Endodermal cell (in vitro differentiated cells): ENCODE data around the gene SND1. TPM values are rescaled to one million over a fixed set of nuclear protein-coding genes. Genes with fewer than 3 reads are reported as not detected.

Experiments
- DNase-seq: peaks from one replicate; pipeline ENCODE4 v3.0.0-alpha.2; 2017
- H3K27ac ChIP-seq: 2 replicates; pipeline ENCODE4 v1.5.1; 2013; ENCODE audit warnings: mild to moderate bottlenecking, low read depth, low read length, moderate library complexity
- H3K27me3 ChIP-seq: 2 replicates; pipeline ENCODE4 v1.6.1; 2013; ENCODE audit warnings: mild to moderate bottlenecking, low read length, moderate library complexity; ENCODE audit not compliant: insufficient read depth, control insufficient read depth, poor library complexity, severe bottlenecking
- H3K36me3 ChIP-seq: 2 replicates; pipeline ENCODE4 v1.7.0; 2013; ENCODE audit warnings: mild to moderate bottlenecking, low read length, moderate library complexity; ENCODE audit not compliant: control insufficient read depth, insufficient read depth
- H3K4me1 ChIP-seq: one replicate; pipeline ENCODE4 v1.7.0; 2013; ENCODE audit warnings: low read length; ENCODE audit not compliant: control insufficient read depth, insufficient read depth
- H3K4me3 ChIP-seq: 2 replicates; pipeline ENCODE4 v1.5.1; 2013; ENCODE audit warnings: mild to moderate bottlenecking, low read length, moderate library complexity
- H3K9ac ChIP-seq: 2 replicates; pipeline ENCODE4 v1.6.1; 2013; ENCODE audit warnings: mild to moderate bottlenecking, low read length, moderate library complexity; ENCODE audit not compliant: poor library complexity, severe bottlenecking; ENCODE audit errors: extremely low read depth
- H3K9me3 ChIP-seq: 2 replicates; pipeline ENCODE4 v1.6.1; 2013; ENCODE audit warnings: mild to moderate bottlenecking, low read length, moderate library complexity; ENCODE audit not compliant: control insufficient read depth
- H3K27ac Mint-ChIP-seq: 2 replicates; pipeline ENCODE4 v1.8.0; 2020; ENCODE audit warnings: mixed read lengths
- H3K27me3 Mint-ChIP-seq: 2 replicates; pipeline ENCODE4 v1.8.0; 2021; ENCODE audit warnings: mild to moderate bottlenecking, mixed read lengths; ENCODE audit not compliant: insufficient read depth
- H3K36me3 Mint-ChIP-seq: 2 replicates; pipeline ENCODE4 v1.8.0; 2020; ENCODE audit warnings: low read depth, mixed read lengths
- H3K4me1 Mint-ChIP-seq: 2 replicates; pipeline ENCODE4 v1.8.0; 2020; ENCODE audit warnings: mixed read lengths
- H3K4me3 Mint-ChIP-seq: 2 replicates; pipeline ENCODE4 v1.8.0; 2020; ENCODE audit warnings: mild to moderate bottlenecking, moderate library complexity, mixed read lengths
- H3K9me3 Mint-ChIP-seq: 2 replicates; pipeline ENCODE4 v1.8.0; 2020; ENCODE audit warnings: mild to moderate bottlenecking, mixed read lengths
- WGBS, 2 experiments: methylation state at CpG; one replicate each; pipeline versions ENCODE4 v1.1.5 to v1.1.7; 2013; ENCODE audit warnings: missing lambda C conversion rate in 2 of 2, mixed read lengths in 1 of 2; ENCODE audit not compliant: insufficient coverage in 1 of 2, insufficient read length in 1 of 2; 5-methylcytosine and 5-hydroxymethylcytosine counted together
- total RNA-seq, 2 donors: library from RNA; stranded (reverse); fragmentation: NEBNext Ultra II Directional in 1 of 2; extraction: Animal tissue kit (Norgen Biotek cat#: 25700) in 1 of 2; gene quantifications; 2 replicates in 1 of 2; 3 replicates in 1 of 2; pipeline ENCODE4 v1.2.1, GENCODE V29; 2021
- TF ChIP-seq, protein P1 (sequence below): fragments of 200-600 bp; sonication (generic); conservative IDR thresholded peaks from 2 replicates; pipeline ENCODE4 v1.5.0; 2021; ENCODE audit warnings: antibody characterized with exemption, mild to moderate bottlenecking

SND1 gene
- total RNA-seq, 2 donors from 2014 or later, result 240 to 267 TPM

DNA sequence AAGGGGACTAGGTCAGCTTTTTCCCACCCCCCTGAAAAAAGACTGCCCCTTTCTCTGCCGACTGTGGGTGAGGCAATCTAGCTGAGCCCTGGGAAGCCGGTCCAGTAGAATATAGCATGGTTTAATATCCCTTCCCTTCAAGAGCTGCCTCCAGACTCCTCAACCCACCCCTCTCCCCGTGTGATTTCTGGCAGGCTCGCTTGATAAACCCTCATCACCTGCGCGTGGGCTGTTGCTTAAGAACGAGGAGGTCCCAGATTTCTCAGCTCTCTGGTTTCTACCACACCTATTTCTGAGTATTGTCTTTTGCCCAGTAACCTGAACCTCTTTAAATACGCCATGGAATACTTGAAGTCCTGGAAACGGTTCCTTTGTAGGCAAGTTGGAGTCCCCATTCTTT, 381.3 kb downstream of the SND1 start:
- no peak overlapping the region for H3K4me3 ChIP-seq
- H3K9me3 Mint-ChIP-seq, result no peaks in the 10 kb centered on the region
- H3K4me1 Mint-ChIP-seq, result peaks cover 9% of the 10 kb centered on the region
- TF ChIP-seq, protein P1, sequence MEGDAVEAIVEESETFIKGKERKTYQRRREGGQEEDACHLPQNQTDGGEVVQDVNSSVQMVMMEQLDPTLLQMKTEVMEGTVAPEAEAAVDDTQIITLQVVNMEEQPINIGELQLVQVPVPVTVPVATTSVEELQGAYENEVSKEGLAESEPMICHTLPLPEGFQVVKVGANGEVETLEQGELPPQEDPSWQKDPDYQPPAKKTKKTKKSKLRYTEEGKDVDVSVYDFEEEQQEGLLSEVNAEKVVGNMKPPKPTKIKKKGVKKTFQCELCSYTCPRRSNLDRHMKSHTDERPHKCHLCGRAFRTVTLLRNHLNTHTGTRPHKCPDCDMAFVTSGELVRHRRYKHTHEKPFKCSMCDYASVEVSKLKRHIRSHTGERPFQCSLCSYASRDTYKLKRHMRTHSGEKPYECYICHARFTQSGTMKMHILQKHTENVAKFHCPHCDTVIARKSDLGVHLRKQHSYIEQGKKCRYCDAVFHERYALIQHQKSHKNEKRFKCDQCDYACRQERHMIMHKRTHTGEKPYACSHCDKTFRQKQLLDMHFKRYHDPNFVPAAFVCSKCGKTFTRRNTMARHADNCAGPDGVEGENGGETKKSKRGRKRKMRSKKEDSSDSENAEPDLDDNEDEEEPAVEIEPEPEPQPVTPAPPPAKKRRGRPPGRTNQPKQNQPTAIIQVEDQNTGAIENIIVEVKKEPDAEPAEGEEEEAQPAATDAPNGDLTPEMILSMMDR, result no peak
- peaks cover 27% of the 10 kb centered on the region for H3K27me3 ChIP-seq
- H3K9me3 ChIP-seq, result no peaks in the 10 kb centered on the region
- 77 to 81% methylated on average over 8 to 9 of the region's 9 CpGs for WGBS, 2 experiments
- no peak overlapping the region for H3K9ac ChIP-seq
- H3K27ac Mint-ChIP-seq, result no peak overlapping the region
- H3K4me3 Mint-ChIP-seq, result peak overlapping the region; percentile 53
- DNase-seq, result no peak
- H3K36me3 ChIP-seq, result peaks cover 12% of the 10 kb centered on the region
- peaks cover 6% of the 10 kb centered on the region for H3K4me1 ChIP-seq
- no peak overlapping the region for H3K27ac ChIP-seq
- peaks cover 51% of the 10 kb centered on the region for H3K27me3 Mint-ChIP-seq
- H3K36me3 Mint-ChIP-seq, result peaks cover 13% of the 10 kb centered on the region

DNA sequence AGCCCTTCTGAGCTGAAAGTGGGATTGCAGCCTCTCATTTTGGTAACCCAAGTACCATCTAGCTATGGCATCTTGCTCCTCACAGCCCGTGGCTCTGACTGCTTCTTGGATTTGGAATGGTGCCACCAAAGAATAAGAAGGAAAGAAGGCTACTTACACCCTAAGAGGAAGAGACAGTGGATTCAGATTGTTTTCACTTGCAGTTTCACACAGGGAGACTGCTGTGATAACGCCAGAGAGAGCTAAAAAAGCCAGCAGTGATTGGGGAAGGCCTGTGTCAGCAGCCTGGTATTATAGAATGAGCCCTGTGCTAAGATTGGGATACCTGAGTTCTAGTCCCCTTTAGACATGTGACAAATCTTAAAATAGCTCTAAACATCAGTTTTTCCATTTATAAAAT, 382.8 kb downstream of the SND1 start:
- no peak overlapping the region for H3K4me3 Mint-ChIP-seq
- no peak overlapping the region for H3K27ac Mint-ChIP-seq
- H3K27me3 ChIP-seq, result peaks cover 27% of the 10 kb centered on the region
- 82 to 88% methylated on average over 2 of the region's 2 CpGs for whole genome bisulfite sequencing, 2 experiments
- H3K4me1 Mint-ChIP-seq, result peaks cover 9% of the 10 kb centered on the region
- no peaks in the 10 kb centered on the region for H3K9me3 Mint-ChIP-seq
- H3K36me3 Mint-ChIP-seq, result no peaks in the 10 kb centered on the region
- H3K27me3 Mint-ChIP-seq, result peaks cover 38% of the 10 kb centered on the region
- no peak overlapping the region for H3K9ac ChIP-seq
- TF ChIP-seq, protein P1, result no peak
- no peaks in the 10 kb centered on the region for H3K9me3 ChIP-seq
- H3K27ac ChIP-seq, result no peak overlapping the region
- DNase-seq, result no peak
- no peak overlapping the region for H3K4me3 ChIP-seq
- peaks cover 6% of the 10 kb centered on the region for H3K4me1 ChIP-seq
- H3K36me3 ChIP-seq, result no peaks in the 10 kb centered on the region

DNA sequence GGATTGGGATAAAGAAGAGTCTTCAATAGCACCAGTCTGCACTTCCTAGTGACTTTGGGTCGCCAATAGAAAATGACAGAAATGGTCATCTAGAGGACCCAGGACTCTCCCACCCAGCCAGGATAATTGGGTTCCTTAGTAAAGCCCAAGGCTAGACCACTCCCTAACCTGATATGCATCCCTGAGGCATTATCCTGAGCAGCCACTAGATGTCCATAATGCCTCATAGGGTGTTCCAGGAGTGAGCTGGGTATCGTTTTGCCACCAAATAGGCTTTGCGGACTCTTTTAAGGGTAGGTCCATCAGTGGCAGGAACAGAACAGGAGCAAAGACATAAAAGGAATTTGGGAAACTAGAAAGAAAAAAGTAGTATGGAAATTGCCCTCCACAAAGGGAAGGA, 383.7 kb downstream of the SND1 start:
- H3K27me3 ChIP-seq, result peaks cover 19% of the 10 kb centered on the region
- Mint-ChIP-seq H3K9me3 (no peaks in the 10 kb centered on the region), H3K36me3 (no peaks in the 10 kb centered on the region), H3K27me3 (peaks cover 29% of the 10 kb centered on the region), H3K27ac (no peak overlapping the region), H3K4me1 (peaks cover 2% of the 10 kb centered on the region), H3K4me3 (no peak overlapping the region)
- H3K36me3 ChIP-seq, result no peaks in the 10 kb centered on the region
- no peak overlapping the region for H3K27ac ChIP-seq
- H3K9ac ChIP-seq, result no peak overlapping the region
- H3K9me3 ChIP-seq, result no peaks in the 10 kb centered on the region
- H3K4me3 ChIP-seq, result no peak overlapping the region
- DNase-seq, result peak; percentile 62
- H3K4me1 ChIP-seq, result no peaks in the 10 kb centered on the region
- 75% methylated on average over 3 of the region's 3 CpGs for WGBS, 2 experiments
- TF ChIP-seq, protein P1, result peak; percentile 74
